D721Med (cell line): Measurements from ENCODE around the gene ANKRD35.

Source experiments
- DNase-seq: peaks from one replicate; pipeline ENCODE4 v3.0.0; 2011; ENCODE audit warnings: low spot score; ENCODE audit not compliant: insufficient read length
- FAIRE-seq: peaks from 2 replicates; lab custom pipeline; 2011; peaks lifted over from hg19 to GRCh38; lab: Jason Lieb, UNC
- TF ChIP-seq, protein P1 (sequence below): IDR thresholded peaks from 2 replicates; pipeline ENCODE4 v1.5.1; 2012; ENCODE audit warnings: mild to moderate bottlenecking, control low read depth; ENCODE audit not compliant: insufficient read depth; ENCODE audit errors: missing control alignments

The ANKRD35 gene

DNA sequence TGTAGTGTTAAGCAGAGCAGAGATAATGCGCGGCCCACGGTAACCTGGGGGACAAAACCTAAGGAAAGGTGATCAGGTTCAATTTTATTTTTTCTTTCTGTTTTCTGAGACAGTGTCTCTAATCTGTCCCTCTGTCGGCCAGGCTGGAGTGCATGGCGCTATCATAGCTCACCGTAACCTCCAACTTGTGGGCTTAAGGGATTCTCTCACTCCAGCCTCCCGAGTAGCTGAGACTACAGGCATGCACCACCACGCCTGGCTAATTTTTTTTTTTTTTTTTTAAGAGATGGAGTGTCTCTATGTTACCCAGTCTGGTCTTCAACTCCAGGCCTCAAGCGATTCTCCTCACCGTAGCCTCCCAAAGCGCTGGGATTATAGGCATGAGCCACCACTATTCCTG, 724 bp upstream of the ANKRD35 start:
- TF ChIP-seq, protein P1, sequence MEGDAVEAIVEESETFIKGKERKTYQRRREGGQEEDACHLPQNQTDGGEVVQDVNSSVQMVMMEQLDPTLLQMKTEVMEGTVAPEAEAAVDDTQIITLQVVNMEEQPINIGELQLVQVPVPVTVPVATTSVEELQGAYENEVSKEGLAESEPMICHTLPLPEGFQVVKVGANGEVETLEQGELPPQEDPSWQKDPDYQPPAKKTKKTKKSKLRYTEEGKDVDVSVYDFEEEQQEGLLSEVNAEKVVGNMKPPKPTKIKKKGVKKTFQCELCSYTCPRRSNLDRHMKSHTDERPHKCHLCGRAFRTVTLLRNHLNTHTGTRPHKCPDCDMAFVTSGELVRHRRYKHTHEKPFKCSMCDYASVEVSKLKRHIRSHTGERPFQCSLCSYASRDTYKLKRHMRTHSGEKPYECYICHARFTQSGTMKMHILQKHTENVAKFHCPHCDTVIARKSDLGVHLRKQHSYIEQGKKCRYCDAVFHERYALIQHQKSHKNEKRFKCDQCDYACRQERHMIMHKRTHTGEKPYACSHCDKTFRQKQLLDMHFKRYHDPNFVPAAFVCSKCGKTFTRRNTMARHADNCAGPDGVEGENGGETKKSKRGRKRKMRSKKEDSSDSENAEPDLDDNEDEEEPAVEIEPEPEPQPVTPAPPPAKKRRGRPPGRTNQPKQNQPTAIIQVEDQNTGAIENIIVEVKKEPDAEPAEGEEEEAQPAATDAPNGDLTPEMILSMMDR, result no peak
- DNase-seq, result no peak
- no peak for FAIRE-seq

DNA sequence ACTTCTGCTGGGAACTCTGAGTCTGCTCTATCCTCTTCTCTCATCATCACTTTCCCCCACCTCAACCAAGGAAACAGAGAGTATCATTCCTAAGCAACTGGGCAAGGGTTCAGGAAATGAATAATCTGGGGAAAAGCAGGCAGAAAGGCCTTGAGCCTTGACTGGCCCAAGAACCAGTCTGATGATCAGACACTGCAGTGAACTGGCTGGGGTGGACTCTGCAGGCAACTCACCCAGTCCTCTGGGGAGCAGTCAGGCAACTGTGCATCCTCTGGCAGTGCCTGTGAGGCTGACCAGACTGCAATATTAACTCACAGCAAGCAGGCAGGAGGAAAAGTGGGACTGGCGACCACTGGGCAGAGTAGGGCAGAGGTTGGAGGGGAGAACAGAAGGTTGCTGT, 991 bp downstream of the ANKRD35 start:
- TF ChIP-seq, protein P1, result no peak
- FAIRE-seq (no peak), DNase-seq (no peak)

DNA sequence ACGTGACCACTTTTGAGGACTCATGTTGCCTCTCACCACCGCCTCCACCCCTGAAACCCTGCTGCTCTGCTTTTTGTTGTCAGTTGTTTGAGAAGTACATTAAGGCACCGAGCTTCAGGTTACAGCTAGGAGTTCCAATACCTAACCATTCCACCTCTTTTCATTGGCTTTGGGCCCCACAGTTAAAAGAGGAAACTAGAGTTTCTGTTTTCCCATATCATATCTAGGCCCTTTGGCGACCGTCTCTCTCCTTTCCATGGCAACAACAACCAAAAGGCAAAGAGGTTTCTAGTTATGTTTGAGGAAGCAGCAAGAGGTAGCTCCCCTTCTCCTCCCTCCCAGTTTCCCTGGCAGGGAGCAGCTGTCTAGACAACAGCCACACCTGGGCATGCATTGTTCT, 5.9 kb downstream of the ANKRD35 start:
- TF ChIP-seq, protein P1, result no peak
- FAIRE-seq, result no peak
- no peak for DNase-seq

DNA sequence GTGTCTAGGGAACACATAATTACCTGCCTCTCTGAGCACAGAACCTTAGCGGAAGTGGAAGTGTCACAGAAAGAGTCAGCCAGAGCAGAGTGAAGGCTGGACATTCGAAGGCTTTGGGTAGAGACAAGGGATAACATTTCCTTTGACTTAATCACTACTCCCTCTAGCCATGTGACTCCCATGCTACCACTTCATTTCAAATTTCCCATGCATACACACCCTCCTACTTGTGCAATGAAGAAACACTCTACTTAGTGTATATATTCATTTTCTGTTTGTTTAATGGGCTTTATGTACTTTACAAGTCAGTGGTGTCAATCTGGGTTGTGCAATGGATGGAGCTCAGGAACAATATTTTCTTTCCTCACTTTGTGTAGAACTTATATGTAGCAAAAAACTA, 6.9 kb downstream of the ANKRD35 start:
- no peak for DNase-seq
- FAIRE-seq, result no peak
- TF ChIP-seq, protein P1, result no peak

DNA sequence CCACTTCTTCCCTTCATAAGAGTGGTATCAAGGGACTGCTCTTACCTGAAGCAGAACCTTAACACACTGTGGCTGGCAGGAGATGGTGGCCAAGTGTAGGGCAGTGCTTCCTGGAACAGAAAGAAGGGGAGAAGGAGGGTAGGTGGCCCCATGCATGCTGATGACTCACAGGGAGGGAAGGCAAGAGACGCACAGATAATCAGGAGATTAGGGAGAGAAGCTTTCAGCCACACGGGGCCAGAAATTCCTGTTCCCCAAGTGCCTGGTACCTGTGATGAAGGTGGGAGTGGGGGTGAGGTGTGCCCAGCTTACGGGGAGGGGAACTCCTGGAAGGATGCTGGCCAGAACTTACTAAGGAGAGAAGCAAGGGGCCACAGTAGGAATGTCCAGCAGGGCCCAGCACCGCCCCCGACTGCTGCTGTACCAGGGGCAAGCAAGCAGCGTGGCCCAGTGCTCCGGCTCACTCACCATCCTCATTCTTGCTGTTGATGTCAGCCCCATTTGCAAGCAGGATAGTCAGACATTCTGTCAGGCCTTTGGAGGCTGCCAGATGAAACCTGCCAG, 7.7 kb downstream of the ANKRD35 start:
- DNase-seq, result no peak
- FAIRE-seq, result no peak
- TF ChIP-seq, protein P1, result no peak

DNA sequence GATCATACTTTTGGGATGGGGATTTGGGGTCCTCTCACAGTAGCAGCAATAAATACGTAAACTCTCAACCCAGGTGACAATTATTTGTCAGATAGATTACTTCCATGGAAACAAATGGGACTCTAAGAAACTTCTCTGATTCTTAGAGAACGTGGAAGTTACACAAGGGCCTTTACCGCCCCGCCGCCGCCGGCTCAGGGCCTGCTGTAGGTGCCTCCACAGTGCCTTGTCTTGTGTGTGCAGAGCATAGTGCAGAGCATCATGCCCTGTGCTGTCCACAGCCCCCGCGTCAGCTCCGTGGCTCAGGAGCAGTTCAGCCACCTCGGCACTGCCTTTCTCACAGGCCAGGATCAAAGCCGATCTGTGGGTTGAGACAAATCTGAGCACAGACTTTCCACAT, 11.0 kb downstream of the ANKRD35 start:
- no peak for FAIRE-seq
- DNase-seq, result no peak
- TF ChIP-seq, protein P1, result no peak

DNA sequence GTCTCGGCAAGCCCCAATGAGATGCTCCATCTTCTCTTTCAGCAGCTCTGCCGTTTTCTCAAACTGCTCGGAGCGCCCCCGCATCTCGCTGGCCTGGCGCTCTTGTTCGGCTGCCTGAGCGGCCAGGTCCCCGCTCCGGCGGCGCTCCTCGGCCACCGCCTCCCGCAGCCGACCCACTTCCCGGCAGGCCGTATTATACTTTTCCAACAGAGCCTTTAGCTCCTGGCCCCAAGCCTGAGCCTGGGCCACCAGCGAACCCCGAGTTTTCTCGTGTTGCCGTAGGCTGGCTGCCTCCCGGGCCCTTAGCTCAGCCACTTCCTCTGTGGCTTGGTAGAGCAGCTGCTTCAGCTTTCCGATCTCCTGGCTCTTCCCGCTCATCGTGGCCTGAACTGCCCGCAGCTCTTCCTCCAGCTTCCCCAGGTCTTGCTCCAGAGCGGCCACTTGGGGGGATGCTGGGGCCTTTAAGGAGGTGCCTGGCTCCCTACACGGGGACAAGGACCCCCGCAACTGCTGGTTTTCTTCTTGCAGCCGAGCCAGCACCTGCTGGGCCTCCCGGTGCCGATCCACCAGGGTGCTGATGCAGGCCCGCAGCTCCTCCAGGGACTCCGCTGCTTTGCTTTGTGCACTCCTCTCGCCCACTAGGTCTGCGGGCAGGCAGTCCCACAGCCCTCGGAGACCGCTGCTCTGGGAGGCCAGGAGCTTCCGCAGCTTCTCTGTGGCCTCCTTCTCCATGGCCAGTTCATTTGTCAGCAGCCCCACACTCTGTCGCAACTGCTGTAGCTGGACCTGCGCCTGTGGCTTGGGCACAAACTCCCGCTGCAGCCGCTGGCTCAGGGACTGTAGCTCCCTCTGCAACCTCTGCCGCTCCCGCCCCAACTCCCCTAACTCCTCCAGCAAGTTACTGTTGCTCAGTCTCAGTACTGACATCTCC, 13.4 kb downstream of the ANKRD35 start:
- DNase-seq, result no peak
- TF ChIP-seq, protein P1, result no peak
- FAIRE-seq, result no peak
